VCaP (cell line): ENCODE results near the gene TMEM107.

Source experiments
- H3K27ac ChIP-seq: fragments of 450-650 bp; 2 replicates; pipeline ENCODE4 v1.5.1; 2017
- TF ChIP-seq, protein P1 (sequence below): fragments of 450-650 bp; conservative IDR thresholded peaks from 2 replicates; pipeline ENCODE4 v1.5.1; 2017; ENCODE audit warnings: mild to moderate bottlenecking, moderate library complexity

The TMEM107 gene

DNA sequence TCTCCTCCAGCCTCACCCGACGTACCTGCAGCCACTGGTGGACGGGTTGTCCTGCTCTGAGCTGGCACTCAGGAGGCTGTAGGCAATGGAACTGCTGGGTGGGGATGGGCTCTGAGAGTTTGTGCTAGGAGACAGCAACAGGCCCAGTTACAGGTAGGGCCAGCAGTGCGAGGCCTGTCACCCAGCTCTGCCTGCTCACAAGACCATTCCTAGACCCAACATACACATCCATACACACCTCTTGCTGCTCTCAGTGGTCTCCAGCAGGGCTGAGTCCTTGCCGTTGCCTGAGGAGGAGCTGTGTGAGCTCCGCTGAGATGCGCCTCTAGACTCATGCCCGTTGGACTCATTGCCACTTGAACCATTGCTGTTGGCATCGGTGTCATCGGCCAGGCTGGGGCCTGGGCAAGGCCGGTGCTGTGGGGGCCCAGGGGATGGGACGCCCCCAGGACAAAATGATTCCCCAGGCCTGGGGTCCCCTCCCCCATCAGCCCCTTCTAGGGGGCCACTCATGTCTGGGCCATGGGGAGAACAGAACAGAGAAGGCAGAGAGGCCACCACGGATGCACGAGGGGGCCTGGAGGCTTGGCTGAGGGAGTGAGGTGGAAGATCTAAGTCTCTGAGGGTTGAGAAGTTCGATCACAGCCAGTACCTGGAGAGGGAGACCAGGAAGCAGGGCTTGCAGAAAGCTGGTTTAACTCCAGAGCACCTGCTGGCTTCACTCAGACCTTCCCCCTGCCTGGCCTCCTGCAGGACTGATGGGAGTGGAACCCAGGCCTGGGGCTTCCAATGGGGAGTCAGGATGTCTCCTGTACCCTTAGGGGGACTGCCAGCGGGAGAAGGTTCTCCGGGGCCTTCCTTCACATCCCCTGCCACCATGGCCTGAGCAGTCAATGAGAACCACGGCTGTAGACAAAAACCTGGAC, 25.7 kb downstream of the TMEM107 start:
- H3K27ac ChIP-seq = peak overlapping the region; percentile 73
- TF ChIP-seq, protein P1, sequence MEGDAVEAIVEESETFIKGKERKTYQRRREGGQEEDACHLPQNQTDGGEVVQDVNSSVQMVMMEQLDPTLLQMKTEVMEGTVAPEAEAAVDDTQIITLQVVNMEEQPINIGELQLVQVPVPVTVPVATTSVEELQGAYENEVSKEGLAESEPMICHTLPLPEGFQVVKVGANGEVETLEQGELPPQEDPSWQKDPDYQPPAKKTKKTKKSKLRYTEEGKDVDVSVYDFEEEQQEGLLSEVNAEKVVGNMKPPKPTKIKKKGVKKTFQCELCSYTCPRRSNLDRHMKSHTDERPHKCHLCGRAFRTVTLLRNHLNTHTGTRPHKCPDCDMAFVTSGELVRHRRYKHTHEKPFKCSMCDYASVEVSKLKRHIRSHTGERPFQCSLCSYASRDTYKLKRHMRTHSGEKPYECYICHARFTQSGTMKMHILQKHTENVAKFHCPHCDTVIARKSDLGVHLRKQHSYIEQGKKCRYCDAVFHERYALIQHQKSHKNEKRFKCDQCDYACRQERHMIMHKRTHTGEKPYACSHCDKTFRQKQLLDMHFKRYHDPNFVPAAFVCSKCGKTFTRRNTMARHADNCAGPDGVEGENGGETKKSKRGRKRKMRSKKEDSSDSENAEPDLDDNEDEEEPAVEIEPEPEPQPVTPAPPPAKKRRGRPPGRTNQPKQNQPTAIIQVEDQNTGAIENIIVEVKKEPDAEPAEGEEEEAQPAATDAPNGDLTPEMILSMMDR = no peak

DNA sequence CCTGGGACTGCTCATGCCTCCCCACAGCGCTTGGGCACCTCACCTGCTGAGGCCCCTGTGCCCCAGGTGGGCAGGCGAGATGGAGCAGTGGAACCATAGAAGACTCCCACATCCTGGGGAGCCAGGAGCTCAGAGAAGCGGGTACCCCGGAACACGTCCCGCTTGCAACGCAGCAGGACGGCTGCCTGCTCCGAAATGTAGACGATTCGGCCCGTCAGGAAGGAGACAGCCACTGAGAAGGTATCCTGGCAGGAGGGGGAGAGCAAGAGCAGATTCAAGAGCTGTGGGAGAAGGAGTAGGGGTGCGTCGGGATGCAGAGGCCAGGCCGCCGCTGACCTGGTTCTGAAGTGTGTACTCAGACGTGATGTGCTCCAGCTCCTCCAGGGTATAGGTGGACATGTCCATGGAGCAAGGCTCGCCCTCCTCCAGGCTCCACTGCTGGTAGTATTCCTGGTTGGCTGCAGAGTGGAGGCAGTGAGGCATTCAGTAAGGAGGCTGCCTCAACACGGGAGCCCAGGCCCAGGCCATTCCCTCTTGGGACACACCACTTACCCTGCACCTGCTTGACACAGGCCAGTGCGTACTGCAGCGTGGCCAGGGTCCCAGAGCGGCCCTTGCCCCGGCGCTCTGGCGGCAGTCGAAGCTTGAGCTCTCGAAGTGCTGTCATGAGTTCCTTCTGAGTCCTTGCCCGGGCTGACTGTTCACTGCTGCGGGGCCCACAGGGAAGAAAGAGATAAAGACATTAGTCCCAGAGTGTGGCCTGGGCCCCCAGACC, 26.6 kb downstream of the TMEM107 start:
- TF ChIP-seq, protein P1 = no peak
- no peak overlapping the region for H3K27ac ChIP-seq

DNA sequence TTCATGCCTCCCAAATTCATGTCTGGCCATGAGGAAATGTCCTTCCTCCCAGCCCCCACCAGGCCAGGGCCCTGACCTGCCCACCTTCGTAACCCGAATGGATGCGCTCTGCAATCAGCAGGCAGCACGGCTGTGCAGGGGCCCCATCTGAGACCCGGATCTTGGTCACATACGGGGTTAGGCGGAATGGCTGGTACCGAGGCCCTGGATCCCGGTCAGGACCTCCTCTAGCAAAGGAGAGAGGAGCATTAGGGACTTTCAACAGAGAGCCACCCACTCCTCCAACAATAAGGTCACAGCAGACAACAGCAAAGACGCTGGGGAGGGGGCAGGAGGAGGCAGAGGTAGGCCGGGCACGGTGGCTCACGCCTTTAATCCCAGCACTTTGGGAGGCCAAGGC, 27.6 kb downstream of the TMEM107 start:
- TF ChIP-seq, protein P1 = no peak
- H3K27ac ChIP-seq = no peak overlapping the region

DNA sequence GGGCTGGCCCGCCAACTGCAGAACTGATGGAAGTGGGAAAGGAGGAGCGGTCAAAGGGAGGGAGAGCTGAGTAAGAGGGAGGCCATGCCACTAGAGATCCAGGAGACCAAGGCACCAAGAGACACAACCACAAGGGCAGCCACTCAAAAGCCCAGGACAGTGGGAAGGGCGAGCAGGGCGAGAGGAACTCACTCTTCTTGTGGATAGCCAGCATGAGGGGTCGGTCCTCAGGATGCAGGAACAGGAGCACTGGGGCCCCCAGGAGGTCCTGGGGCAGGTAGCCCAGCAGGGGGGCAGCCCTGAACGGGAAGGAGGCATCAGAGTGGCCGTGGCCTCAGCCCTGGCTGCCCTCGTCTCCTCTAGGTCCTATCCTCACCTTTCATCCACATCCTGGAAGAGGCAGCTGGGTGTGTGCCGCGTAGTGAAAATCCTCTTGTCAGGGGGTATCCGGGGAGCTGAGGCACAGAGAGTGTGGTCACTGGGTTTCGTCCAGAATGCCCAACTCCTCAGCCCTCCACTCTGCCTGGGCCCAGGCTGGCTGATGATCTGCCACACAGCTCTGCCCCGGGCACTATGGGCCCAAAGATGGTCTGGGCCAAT, 28.3 kb downstream of the TMEM107 start:
- no peak overlapping the region for H3K27ac ChIP-seq
- TF ChIP-seq, protein P1 = no peak

DNA sequence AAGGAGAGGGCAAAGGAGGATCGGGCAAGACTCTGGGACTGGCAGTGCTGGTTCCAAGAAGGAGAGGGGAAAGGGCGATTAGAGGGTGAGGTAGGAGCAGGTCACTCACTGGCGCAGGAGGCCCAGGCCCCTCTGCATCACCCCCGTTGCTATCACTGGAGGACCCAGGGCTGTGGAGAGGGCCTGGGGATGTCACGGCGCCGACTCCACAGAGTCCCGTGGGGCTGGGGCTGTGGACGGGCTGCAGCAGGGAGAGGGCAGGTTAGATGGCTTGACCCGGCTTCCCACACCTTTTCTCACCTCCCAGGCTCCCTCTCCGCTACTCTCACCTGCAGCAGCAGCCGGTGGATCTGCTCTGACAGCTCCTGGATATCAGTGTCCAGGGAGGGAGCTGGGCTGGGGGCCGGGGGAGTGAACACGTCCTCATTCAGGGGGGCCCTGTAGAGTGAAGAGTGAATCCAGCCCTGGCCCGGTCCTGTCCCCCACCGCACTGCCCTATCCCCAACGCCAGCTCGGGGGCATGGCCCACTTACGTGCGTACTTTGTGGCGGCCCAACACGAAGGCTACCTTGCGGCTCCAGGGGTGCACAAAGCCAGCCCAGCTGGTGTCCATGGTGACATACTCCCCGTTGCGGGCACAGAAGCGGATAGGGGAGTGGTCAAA, 28.9 kb downstream of the TMEM107 start:
- TF ChIP-seq, protein P1 = no peak

DNA sequence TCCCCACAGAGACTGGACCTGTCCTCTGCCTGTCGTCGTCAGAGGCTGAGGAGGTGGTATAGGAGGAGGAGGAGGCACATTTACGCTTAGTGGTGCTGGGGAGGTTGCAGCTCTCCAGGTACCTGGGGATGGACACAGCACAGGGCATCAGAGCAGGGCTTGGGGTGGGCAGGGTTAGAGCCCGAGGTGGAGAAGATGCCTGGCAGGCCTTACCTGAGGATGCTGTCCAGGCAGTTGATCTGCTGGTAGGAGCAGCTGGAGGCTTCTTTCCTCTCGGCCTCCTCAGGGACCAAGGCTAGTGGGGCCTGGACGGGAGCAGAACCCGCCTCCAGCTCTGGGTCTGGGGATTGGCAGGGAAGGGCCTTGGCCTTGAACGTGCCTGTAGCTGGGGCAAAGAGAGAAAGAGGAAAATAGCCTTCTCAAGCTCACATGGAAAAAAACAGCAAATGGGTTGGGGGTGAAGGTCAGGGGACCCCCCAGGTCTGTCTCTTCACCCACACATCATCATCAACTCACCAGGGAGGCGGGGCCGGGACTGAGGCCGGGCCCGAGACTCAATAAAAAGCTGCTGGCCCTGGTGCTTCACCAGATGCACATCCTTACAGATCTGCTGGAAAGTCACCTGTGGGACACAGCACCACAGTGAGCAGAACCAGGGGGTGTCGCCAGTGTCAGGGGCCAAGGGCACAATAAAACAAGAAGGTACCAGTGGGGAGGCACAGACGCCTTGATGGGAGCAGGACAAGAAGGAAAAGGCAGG, 29.6 kb downstream of the TMEM107 start:
- TF ChIP-seq, protein P1 = no peak
- no peak overlapping the region for H3K27ac ChIP-seq

More for the DNA sequence above, 28.9 kb downstream of the TMEM107 start:
- H3K27ac ChIP-seq = no peak overlapping the region
